Uterus (tissue), 2 donors: ENCODE results near the gene PTPN1.

Experiments
- POLR2A ChIP-seq, 2 donors: fragments of 450-650 bp; IDR thresholded peaks; one replicate each; pipeline ENCODE4 v1.6.1; 2016; ENCODE audit warnings: antibody characterized with exemption in 2 of 2, mild to moderate bottlenecking in 1 of 2, moderate library complexity in 1 of 2
- TF ChIP-seq, protein P1 (sequence below), 4 experiments: fragments of 200-600 bp in 2 of 4; fragments of 450-650 bp in 2 of 4; sonication (generic) in 2 of 4; IDR thresholded peaks; one replicate each; pipeline ENCODE4 v1.5.1; 2016 to 2019; ENCODE audit warnings: antibody characterized with exemption in 4 of 4, mild to moderate bottlenecking in 2 of 4, moderate library complexity in 1 of 4

GRCh38 chr20:50604451-50604850 lies 94.3 kb downstream of the PTPN1 start:
- TF ChIP-seq, protein P1, sequence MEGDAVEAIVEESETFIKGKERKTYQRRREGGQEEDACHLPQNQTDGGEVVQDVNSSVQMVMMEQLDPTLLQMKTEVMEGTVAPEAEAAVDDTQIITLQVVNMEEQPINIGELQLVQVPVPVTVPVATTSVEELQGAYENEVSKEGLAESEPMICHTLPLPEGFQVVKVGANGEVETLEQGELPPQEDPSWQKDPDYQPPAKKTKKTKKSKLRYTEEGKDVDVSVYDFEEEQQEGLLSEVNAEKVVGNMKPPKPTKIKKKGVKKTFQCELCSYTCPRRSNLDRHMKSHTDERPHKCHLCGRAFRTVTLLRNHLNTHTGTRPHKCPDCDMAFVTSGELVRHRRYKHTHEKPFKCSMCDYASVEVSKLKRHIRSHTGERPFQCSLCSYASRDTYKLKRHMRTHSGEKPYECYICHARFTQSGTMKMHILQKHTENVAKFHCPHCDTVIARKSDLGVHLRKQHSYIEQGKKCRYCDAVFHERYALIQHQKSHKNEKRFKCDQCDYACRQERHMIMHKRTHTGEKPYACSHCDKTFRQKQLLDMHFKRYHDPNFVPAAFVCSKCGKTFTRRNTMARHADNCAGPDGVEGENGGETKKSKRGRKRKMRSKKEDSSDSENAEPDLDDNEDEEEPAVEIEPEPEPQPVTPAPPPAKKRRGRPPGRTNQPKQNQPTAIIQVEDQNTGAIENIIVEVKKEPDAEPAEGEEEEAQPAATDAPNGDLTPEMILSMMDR (IDR thresholded peaks at IDR 0.05): no peak
- TF ChIP-seq POLR2A (IDR thresholded peaks at IDR 0.05): no peak
